OCI-LY1 (cell line): ENCODE measurements around the gene DUSP22.

Experiments
- H2AFZ ChIP-seq: fragments of 200-600 bp; sonication (generic), shearing (Covaris generic); 2 replicates; pipeline ENCODE4 v1.6.0; 2014; ENCODE audit warnings: antibody characterized with exemption, mild to moderate bottlenecking, low read length
- H3F3A ChIP-seq: fragments of 200-600 bp; sonication (generic), shearing (Covaris generic); 2 replicates; pipeline ENCODE4 v1.6.0; 2014; ENCODE audit warnings: mild to moderate bottlenecking, antibody characterized with exemption, low read length, moderate library complexity; ENCODE audit not compliant: insufficient read depth
- H3K27ac ChIP-seq: fragments of 200-600 bp; sonication (generic); 2 replicates; pipeline ENCODE4 v1.5.1; 2014; ENCODE audit warnings: low read length, mixed run types, mild to moderate bottlenecking, low read depth; ENCODE audit not compliant: poor library complexity, severe bottlenecking
- H3K27me3 ChIP-seq: fragments of 200-600 bp; sonication (generic); 2 replicates; pipeline ENCODE4 v1.6.0; 2014; ENCODE audit warnings: antibody characterized with exemption, mild to moderate bottlenecking, low read length, moderate library complexity; ENCODE audit not compliant: insufficient read depth
- H3K36me3 ChIP-seq: fragments of 200-600 bp; sonication (generic); 2 replicates; pipeline ENCODE4 v1.6.1; 2014; ENCODE audit warnings: mild to moderate bottlenecking, antibody characterized with exemption, low read length, moderate library complexity, mixed read lengths; ENCODE audit not compliant: insufficient read depth
- H3K4me1 ChIP-seq: fragments of 200-600 bp; sonication (generic); 2 replicates; pipeline ENCODE4 v1.5.1; 2014; ENCODE audit warnings: mild to moderate bottlenecking, low read length, moderate library complexity; ENCODE audit not compliant: insufficient read depth, severe bottlenecking
- H3K4me2 ChIP-seq: fragments of 200-600 bp; sonication (generic), shearing (Covaris generic); 2 replicates; pipeline ENCODE4 v1.6.1; 2014; ENCODE audit warnings: low read length
- H3K4me3 ChIP-seq: fragments of 200-600 bp; sonication (generic); 2 replicates; pipeline ENCODE4 v1.5.1; 2014; ENCODE audit warnings: low read length, low read depth, mild to moderate bottlenecking, mixed read lengths; ENCODE audit not compliant: poor library complexity, severe bottlenecking
- H3K79me2 ChIP-seq: fragments of 200-600 bp; shearing (Covaris generic); 2 replicates; pipeline ENCODE4 v1.6.1; 2016; ENCODE audit warnings: mixed run types, low read length, mixed read lengths; ENCODE audit not compliant: insufficient read depth
- H3K9ac ChIP-seq: fragments of 200-600 bp; sonication (generic), shearing (Covaris generic); 2 replicates; pipeline ENCODE4 v1.6.1; 2014; ENCODE audit warnings: mild to moderate bottlenecking, low read length, mixed read lengths
- H3K9me2 ChIP-seq: fragments of 200-600 bp; sonication (generic), shearing (Covaris generic); 2 replicates; pipeline ENCODE4 v1.6.1; 2014; ENCODE audit warnings: low read depth, mild to moderate bottlenecking, low read length, mixed read lengths
- H3K9me3 ChIP-seq: fragments of 200-600 bp; shearing (Covaris generic); 2 replicates; pipeline ENCODE4 v1.6.1; 2014; ENCODE audit warnings: low read length, mixed read lengths
- H4K20me1 ChIP-seq: fragments of 200-600 bp; sonication (generic), shearing (Covaris generic); 2 replicates; pipeline ENCODE4 v1.6.0; 2016; ENCODE audit warnings: mild to moderate bottlenecking, low read length; ENCODE audit not compliant: insufficient read depth
- CTCF ChIP-seq: fragments of 200-600 bp; sonication (generic), shearing (Covaris generic); IDR thresholded peaks from 2 replicates; pipeline ENCODE4 v1.5.1; 2017; ENCODE audit warnings: mild to moderate bottlenecking, antibody characterized with exemption, low read length, moderate library complexity, mixed read lengths
- EZH2 ChIP-seq: fragments of 200-600 bp; sonication (generic), shearing (Covaris generic); IDR thresholded peaks from 2 replicates; pipeline ENCODE4 v1.8.0; 2017; ENCODE audit warnings: borderline replicate concordance, mixed run types, mild to moderate bottlenecking, antibody characterized with exemption, low read length, moderate library complexity, mixed read lengths

Gene DUSP22

GRCh38 chr6:394641-395289 lies 102.5 kb downstream of the DUSP22 start:
- peaks cover 53% of the 10 kb centered on the region for H3K4me1 ChIP-seq
- H3K27me3 ChIP-seq, result no peaks in the 10 kb centered on the region
- H3K9ac ChIP-seq, result no peak overlapping the region
- H3K9me2 ChIP-seq, result no peaks in the 10 kb centered on the region
- H3K79me2 ChIP-seq, result no peaks in the 10 kb centered on the region; the same call in 1 of the 2 replicates
- peaks cover 69% of the 10 kb centered on the region for H3K36me3 ChIP-seq
- peak overlapping the region; percentile 89 for H3K4me3 ChIP-seq
- no peaks in the 10 kb centered on the region for H4K20me1 ChIP-seq
- H3K27ac ChIP-seq, result no peak overlapping the region
- peak overlapping the region; percentile 85 for H3K4me2 ChIP-seq
- TF ChIP-seq CTCF (no peak), EZH2 (no peak)
- H3K9me3 ChIP-seq, result no peaks in the 10 kb centered on the region
- H2AFZ ChIP-seq, result no peak overlapping the region
- no peaks in the 10 kb centered on the region for H3F3A ChIP-seq

GRCh38 chr6:395432-396125 lies 103.3 kb downstream of the DUSP22 start:
- Histone ChIP-seq H3K9ac (no peak overlapping the region), H3K4me2 (no peak overlapping the region)
- no peak for TF ChIP-seq EZH2
- TF ChIP-seq CTCF, result no peak

GRCh38 chr6:396126-396520 lies 103.8 kb downstream of the DUSP22 start:
- Histone ChIP-seq H3K36me3 (peaks cover 81% of the 10 kb centered on the region), H3K9ac (no peak overlapping the region), H3K4me2 (no peak overlapping the region), H2AFZ (no peak overlapping the region), H3K79me2 (no peaks in the 10 kb centered on the region; the same call in 1 of the 2 replicates), H3K4me3 (no peak overlapping the region), H3K9me2 (no peaks in the 10 kb centered on the region), H3K27ac (no peak overlapping the region), H3K4me1 (peaks cover 40% of the 10 kb centered on the region), H3F3A (no peaks in the 10 kb centered on the region), H3K9me3 (no peaks in the 10 kb centered on the region), H4K20me1 (no peaks in the 10 kb centered on the region), H3K27me3 (no peaks in the 10 kb centered on the region)
- TF ChIP-seq EZH2 (no peak), CTCF (no peak)

More at GRCh38 chr6:395432-396125, 103.3 kb downstream of the DUSP22 start:
- Histone ChIP-seq H3K4me3 (no peak overlapping the region), H3K27ac (no peak overlapping the region), H3F3A (no peaks in the 10 kb centered on the region), H3K36me3 (peaks cover 77% of the 10 kb centered on the region), H3K9me3 (no peaks in the 10 kb centered on the region), H4K20me1 (no peaks in the 10 kb centered on the region), H3K9me2 (no peaks in the 10 kb centered on the region), H3K27me3 (no peaks in the 10 kb centered on the region), H3K4me1 (peaks cover 45% of the 10 kb centered on the region), H2AFZ (no peak overlapping the region), H3K79me2 (no peaks in the 10 kb centered on the region; the same call in 1 of the 2 replicates)
